Activated naive CD8-positive, alpha-beta T cell treated with anti-CD3 and anti-CD28 coated beads, Interleukin-2, amount 10 ng/mL, durations not matched to agents 7 days and 5 days (primary cell): ENCODE data around the gene VSIR. TPM values are rescaled to one million over a fixed set of nuclear protein-coding genes. Genes with fewer than 3 reads are reported as not detected.

Experiments used
- ATAC-seq: fragments of 150-1000 bp; cut with Tn5 transposase; one replicate; pipeline ENCODE4 v1.10.0; 2021; ENCODE audit warnings: low read depth, moderate library complexity
- POLR2A ChIA-PET: fragments of 350-600 bp; sonication (Branson Sonifier 250); formaldehyde crosslinking; loops from one replicate; lab custom pipeline; 2021; ENCODE audit warnings: antibody characterized with exemption; lab: Charles Lee
- DNase-seq: peaks from one replicate; pipeline ENCODE4 v3.0.0; 2021
- H3K27ac Mint-ChIP-seq: one replicate; pipeline ENCODE4 v1.8.0; 2022; ENCODE audit warnings: mild to moderate bottlenecking, mixed read lengths
- H3K27me3 Mint-ChIP-seq: one replicate; pipeline ENCODE4 v1.8.0; 2022; ENCODE audit warnings: mild to moderate bottlenecking, moderate library complexity, mixed read lengths
- H3K36me3 Mint-ChIP-seq: one replicate; pipeline ENCODE4 v1.8.0; 2021; ENCODE audit warnings: mild to moderate bottlenecking, mixed read lengths
- H3K4me1 Mint-ChIP-seq: one replicate; pipeline ENCODE4 v1.8.0; 2021; ENCODE audit warnings: mixed read lengths
- H3K4me3 Mint-ChIP-seq: one replicate; pipeline ENCODE4 v1.8.0; 2022; ENCODE audit warnings: mild to moderate bottlenecking, moderate library complexity, mixed read lengths
- H3K9me3 Mint-ChIP-seq: one replicate; pipeline ENCODE4 v1.8.0; 2021; ENCODE audit warnings: mixed read lengths
- total RNA-seq, 2 experiments: library from RNA; stranded (reverse); gene quantifications; one replicate each; pipeline ENCODE4 v1.2.3, GENCODE V29; 2021

VSIR gene
- total RNA-seq, 2 experiments from 2014 or later = 124 to 125 TPM

DNA sequence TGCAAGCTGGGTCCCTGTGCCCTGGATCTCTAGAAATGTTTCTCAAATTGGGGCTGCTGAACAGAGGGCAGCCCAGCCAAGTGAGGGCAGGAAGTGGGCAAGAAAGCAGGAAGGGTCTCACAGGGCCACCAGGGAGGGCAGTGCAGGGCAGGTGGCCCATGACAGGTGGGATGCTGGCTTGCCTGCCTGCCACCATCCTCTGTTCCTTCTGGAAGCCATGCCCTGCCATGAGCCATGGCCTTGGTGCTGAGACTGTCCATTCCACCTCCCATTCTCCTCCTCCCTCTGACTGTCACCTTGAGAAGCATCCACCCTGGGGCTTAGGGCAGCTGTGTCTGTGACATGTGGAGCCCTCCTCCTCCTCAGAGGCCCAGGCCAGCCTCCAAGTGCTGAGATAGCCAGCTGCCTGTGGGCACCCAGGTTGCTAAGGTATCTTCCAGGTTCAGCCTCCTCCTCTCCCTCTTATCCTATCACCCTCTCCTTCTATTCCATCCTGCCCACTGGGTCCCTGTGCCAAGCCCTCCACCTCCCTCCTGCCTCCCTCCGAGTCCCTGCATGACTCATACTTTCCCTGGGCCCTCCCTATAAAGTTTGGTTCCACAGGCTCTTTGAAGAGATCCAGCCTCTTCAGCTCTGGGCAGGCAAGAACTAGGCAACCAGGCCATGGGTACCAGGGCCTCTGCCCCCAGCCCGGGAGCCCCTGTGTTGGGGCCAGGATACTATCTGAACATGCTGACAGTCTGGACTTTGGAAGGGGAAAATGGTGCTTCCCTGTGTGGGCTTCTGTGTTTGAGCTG, 1.3 kb downstream of the VSIR start:
- H3K4me3 Mint-ChIP-seq = peak overlapping the region; percentile 91
- peaks cover 29% of the 10 kb centered on the region for H3K36me3 Mint-ChIP-seq
- H3K27me3 Mint-ChIP-seq = no peaks in the 10 kb centered on the region
- H3K4me1 Mint-ChIP-seq = peaks cover 70% of the 10 kb centered on the region
- no peak for ATAC-seq
- peak overlapping the region; percentile 89 for H3K27ac Mint-ChIP-seq
- H3K9me3 Mint-ChIP-seq = no peaks in the 10 kb centered on the region
- POLR2A ChIA-PET = interaction anchor here (1.1 to 15.2 kb wide), 13 partner anchors 9 to 79 kb away, joined by 3 to 341 read pairs (median 17); partner anchors contain the start of gene PSAP
- DNase-seq = no peak

DNA sequence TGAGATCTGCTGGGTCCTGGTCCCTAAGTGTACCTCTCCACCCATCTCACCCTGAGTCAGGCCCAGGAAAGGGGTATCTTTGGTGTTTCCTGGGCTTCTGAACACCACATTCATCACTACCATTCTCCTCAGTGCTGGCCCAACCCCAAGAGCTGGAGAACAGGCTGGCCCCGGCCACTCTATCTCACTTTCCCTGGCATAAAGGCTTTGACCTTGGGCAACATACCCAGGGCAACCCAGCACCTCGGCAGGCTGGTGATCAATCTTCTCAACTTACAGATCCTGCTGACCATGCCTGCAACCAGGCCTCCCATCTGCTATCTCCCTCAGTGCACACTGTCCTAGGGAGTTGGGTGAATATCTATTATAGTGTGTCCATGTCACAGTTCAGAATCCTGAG, 2.1 kb downstream of the VSIR start:
- Mint-ChIP-seq H3K27me3 (no peaks in the 10 kb centered on the region), H3K4me3 (peak overlapping the region; percentile 91), H3K9me3 (no peaks in the 10 kb centered on the region), H3K27ac (peak overlapping the region; percentile 89), H3K4me1 (peaks cover 70% of the 10 kb centered on the region), H3K36me3 (peaks cover 36% of the 10 kb centered on the region)
- no peak for DNase-seq
- POLR2A ChIA-PET = interaction anchor here (1.1 to 15.2 kb wide), 6 partner anchors 18 to 75 kb away, joined by 4 to 341 read pairs (median 49); no protein-coding TSS in a partner anchor
- ATAC-seq = no peak

DNA sequence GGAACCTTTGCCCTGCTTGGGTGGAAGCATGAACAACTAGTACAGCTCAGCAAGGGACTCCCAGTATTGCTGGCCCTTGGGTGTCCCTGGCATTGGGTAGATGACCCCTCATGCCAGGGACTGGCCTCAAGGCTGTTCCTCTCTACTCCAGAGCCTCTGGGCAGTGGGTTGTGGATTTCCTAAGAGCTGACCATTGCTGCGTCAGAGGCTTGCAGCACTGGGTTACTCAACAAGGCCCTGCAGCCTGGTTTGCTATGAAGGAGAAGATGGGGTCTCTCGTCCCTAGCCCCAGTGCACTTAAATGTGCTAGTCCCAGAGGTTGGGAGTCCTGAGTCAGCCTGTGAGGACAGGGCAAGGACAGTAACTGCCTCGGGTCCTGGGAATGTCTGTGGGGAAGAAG, 2.5 kb downstream of the VSIR start:
- DNase-seq (no peak), ATAC-seq (no peak)
- Mint-ChIP-seq H3K9me3 (no peaks in the 10 kb centered on the region), H3K27ac (peak overlapping the region; percentile 89), H3K36me3 (peaks cover 36% of the 10 kb centered on the region), H3K27me3 (no peaks in the 10 kb centered on the region), H3K4me1 (peaks cover 68% of the 10 kb centered on the region), H3K4me3 (peak overlapping the region; percentile 91)
- POLR2A ChIA-PET = interaction anchor here (6.0 to 15.2 kb wide), 3 partner anchors 18 to 43 kb away, joined by 71 to 341 read pairs (median 138); no protein-coding TSS in a partner anchor

DNA sequence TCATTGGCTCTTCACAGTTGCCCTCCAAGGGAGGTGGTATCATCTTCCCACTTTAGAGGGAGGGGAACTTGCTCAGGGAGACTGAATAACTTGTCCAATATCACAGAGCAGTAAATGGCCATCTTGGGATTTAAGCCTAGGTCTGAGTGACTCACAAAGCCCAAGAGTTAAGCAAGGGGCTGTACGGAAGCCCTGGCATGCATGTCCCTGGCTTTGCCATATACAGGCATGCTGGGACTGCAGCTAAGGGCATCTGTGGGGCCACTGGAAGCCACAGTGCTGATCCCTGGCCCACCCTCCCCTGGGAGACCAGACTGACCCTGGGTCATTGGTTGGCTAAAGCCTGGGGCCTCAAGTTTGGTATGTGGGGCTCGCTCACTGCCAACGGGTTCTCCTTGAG, 3.1 kb downstream of the VSIR start:
- Mint-ChIP-seq H3K9me3 (no peaks in the 10 kb centered on the region), H3K4me3 (peak overlapping the region; percentile 91), H3K27me3 (no peaks in the 10 kb centered on the region), H3K27ac (peak overlapping the region; percentile 89), H3K36me3 (peaks cover 36% of the 10 kb centered on the region), H3K4me1 (peaks cover 68% of the 10 kb centered on the region)
- ATAC-seq (no peak), DNase-seq (no peak)
- POLR2A ChIA-PET = interaction anchor here (6.0 to 15.2 kb wide), 3 partner anchors 17 to 42 kb away, joined by 71 to 341 read pairs (median 138); no protein-coding TSS in a partner anchor

DNA sequence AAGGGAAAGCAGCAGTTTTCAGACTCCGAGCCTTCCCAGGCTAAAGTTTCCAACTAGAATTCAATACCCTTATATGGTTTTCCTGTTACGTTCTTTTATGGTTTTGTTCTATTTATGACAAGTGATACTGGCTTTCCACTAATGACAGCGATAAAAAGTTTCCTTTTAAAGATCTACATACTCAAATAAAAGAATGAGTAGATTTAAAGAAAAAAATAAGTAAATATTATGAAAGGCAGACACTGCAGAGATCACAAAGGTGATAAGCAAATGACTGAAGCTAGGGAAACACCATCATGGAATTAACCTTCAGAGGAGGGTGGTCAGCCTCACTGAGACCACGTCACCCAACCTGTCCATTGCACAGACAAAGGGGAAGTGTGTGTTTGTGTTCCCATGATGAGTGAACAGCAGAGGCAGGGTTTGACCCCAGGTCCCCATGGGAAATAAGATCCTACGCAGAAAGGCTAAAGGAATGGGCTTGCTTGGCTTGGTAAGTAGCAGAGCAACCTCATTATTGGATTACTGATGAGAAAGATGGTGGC, 4.0 kb downstream of the VSIR start:
- H3K27me3 Mint-ChIP-seq = no peaks in the 10 kb centered on the region

DNA sequence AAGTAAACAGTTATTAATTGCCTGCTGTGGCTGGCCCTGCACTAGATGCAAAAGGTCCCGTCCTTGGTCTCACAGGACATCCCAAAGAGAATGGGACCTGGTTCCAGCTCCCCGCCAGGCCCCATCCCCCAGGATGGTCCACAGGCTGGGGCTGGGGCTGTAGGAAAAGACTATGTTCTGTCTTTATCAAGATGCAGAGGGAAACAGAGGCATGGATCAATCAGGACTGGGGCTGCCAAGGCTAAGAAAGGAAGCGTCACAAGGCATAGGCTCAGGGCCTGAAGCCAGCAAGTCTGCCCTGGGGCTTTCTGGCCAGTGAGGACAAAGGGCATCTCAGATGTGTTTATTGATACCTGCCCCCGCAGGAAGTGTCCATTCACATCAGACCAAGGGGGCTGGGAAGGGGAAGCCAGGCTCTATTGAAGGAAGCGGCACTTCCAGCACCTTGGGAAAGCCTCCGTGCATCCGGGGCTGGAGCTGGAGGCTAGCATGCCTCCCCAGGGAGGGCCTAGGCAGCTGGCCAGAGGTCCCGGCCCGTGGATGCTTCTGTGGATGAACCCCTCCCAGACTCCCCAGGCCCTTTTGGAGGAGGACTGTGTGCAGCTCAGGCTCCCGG, 5.8 kb downstream of the VSIR start:
- Mint-ChIP-seq H3K36me3 (peaks cover 44% of the 10 kb centered on the region), H3K4me3 (peak overlapping the region; percentile 57), H3K4me1 (peaks cover 74% of the 10 kb centered on the region), H3K9me3 (no peaks in the 10 kb centered on the region), H3K27ac (peak overlapping the region; percentile 83), H3K27me3 (no peaks in the 10 kb centered on the region)
- DNase-seq (no peak), ATAC-seq (no peak)
- POLR2A ChIA-PET = interaction anchor here (1.1 to 15.2 kb wide), 4 partner anchors 9 to 61 kb away, joined by 4 to 341 read pairs (median 5); no protein-coding TSS in a partner anchor

More for the DNA sequence above, 4.0 kb downstream of the VSIR start:
- POLR2A ChIA-PET = interaction anchor here (0.7 to 15.2 kb wide), 6 partner anchors 16 to 355 kb away, joined by 3 to 341 read pairs (median 38); no protein-coding TSS in a partner anchor
- ATAC-seq (no peak), DNase-seq (no peak)
- Mint-ChIP-seq H3K9me3 (no peaks in the 10 kb centered on the region), H3K4me3 (peak overlapping the region; percentile 91), H3K36me3 (peaks cover 37% of the 10 kb centered on the region), H3K27ac (peak overlapping the region; percentile 89), H3K4me1 (peaks cover 68% of the 10 kb centered on the region)

DNA sequence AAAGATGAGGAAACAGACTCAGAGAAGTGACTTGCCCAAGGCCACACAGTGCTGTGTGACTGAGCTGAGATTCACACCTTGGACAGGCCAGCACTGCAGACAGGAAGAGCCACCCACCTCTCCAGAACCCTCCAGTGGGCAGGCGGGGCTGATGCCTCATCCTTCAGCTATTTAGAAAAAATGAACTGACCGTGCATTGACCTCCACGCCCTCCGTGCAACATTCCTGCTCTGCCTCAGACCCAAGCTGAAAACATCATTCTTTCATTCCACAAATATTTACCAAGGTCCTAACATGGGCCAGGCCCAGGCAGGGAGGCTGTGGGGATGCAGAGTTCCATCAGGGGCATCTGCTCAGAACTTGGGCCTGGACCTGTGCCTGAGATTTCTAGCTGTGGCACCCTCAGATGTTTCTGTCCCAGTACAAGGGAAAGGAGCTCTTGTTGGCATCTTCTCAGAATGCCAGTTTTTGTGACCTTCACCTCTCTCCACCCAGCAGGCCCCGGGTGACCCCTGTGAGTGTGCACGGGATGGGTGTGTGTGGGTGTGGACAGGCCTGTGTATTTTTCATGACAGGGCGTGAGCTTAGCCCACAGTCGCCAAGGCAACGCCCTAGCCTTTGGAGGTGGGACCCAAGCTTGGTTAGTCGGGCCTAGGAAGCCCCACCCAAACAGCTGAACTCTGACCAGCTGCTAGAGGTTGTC, 6.5 kb downstream of the VSIR start:
- no peaks in the 10 kb centered on the region for H3K27me3 Mint-ChIP-seq
- peak overlapping the region; percentile 57 for H3K4me3 Mint-ChIP-seq
- H3K9me3 Mint-ChIP-seq = no peaks in the 10 kb centered on the region
- peaks cover 75% of the 10 kb centered on the region for H3K4me1 Mint-ChIP-seq
- no peak for DNase-seq
- POLR2A ChIA-PET = interaction anchor here (0.8 to 15.2 kb wide), 3 partner anchors 9 to 39 kb away, joined by 4 to 341 read pairs (median 4); no protein-coding TSS in a partner anchor
- no peak for ATAC-seq
- peak overlapping the region; percentile 83 for H3K27ac Mint-ChIP-seq
- peaks cover 39% of the 10 kb centered on the region for H3K36me3 Mint-ChIP-seq

DNA sequence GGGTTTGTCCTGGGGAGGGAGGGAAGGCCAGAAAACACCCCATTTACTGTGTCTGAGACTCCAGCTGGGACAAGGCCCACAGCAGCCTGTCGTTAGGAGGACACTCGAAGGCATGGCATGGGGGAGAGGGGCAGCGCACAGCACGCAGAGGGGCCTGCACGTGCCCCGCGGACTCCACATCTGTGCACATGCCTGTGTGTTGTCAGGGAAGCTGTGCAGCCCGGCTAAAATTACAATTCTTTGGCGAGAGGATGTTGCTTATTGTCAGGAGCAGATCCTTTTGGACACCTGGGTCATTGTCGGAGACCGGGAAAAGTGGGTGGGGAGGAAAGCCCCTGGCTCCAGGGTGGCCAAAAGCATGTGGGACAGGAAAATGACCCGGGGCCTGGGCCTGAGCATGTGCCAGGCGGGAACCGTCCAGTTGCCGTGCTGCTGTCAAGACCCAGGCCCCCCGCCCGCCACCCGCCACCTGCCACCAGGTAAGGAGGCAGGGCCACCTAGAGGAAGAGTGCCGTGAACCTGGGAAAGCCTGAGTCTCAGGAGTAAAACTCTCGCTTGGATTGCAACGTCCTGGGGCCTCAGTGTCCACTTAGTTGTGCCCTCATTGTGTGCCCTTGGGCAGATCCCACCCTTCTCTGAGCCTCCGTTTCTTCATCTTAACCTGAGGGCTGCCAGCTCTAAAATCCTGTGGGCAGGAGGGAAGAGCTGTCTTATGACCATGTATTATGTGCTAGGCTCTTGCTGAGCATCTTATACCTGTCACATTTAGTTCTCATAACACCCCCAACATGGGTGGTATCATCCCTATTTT, 7.2 kb downstream of the VSIR start:
- peaks cover 39% of the 10 kb centered on the region for H3K36me3 Mint-ChIP-seq
- H3K9me3 Mint-ChIP-seq = no peaks in the 10 kb centered on the region
- POLR2A ChIA-PET = interaction anchor here (0.8 to 15.2 kb wide), 5 partner anchors 7 to 39 kb away, joined by 3 to 341 read pairs (median 4); partner anchors contain the start of gene VSIR
- peak overlapping the region; percentile 83 for H3K27ac Mint-ChIP-seq
- H3K4me3 Mint-ChIP-seq = no peak overlapping the region
- no peaks in the 10 kb centered on the region for H3K27me3 Mint-ChIP-seq
- no peak for ATAC-seq
- peaks cover 72% of the 10 kb centered on the region for H3K4me1 Mint-ChIP-seq
- no peak for DNase-seq

DNA sequence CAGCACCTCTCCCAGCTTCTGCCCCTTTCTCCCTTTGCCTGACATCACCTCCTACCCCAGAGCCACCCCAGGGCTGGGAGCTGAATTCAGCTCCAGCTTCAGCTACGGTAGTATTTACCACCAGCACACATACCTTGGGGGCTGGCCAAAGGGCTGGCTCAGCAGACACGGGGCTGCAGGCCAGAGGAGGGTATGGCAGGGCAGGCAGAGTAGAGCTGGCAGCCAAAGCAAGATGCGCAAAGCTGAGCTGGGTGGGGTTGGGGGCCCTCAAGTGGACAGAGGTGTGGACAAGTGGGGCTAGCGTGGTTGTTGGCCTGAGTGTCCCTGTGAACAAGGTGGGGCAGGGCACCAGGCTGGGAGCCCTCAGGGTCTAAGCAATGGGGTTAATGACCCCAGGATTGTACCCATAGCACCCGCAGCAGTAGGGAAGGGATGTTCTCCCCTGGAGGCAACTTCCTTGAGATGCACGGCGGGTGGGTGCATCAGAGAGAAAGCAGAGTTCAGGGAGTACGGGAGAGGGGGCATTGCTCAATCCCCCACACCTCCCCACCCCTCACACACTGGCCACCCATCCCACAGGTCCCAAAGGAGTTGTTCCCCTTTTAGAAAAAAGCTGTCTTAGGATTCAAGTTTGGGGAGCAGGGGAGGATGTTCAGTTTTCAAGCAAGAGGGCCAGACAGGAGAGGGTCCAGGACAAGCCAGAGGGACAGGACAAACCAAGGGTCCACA, 8.0 kb downstream of the VSIR start:
- ATAC-seq (no peak), DNase-seq (no peak)
- H3K9me3 Mint-ChIP-seq = no peaks in the 10 kb centered on the region
- no peaks in the 10 kb centered on the region for H3K27me3 Mint-ChIP-seq
- peak overlapping the region; percentile 28 for H3K4me3 Mint-ChIP-seq
- POLR2A ChIA-PET = interaction anchor here (1.3 to 15.2 kb wide), 3 partner anchors 8 to 38 kb away, joined by 3 to 341 read pairs (median 12); partner anchors contain the start of gene VSIR
- H3K36me3 Mint-ChIP-seq = peaks cover 41% of the 10 kb centered on the region
- H3K27ac Mint-ChIP-seq = peak overlapping the region; percentile 76
- H3K4me1 Mint-ChIP-seq = peaks cover 72% of the 10 kb centered on the region

DNA sequence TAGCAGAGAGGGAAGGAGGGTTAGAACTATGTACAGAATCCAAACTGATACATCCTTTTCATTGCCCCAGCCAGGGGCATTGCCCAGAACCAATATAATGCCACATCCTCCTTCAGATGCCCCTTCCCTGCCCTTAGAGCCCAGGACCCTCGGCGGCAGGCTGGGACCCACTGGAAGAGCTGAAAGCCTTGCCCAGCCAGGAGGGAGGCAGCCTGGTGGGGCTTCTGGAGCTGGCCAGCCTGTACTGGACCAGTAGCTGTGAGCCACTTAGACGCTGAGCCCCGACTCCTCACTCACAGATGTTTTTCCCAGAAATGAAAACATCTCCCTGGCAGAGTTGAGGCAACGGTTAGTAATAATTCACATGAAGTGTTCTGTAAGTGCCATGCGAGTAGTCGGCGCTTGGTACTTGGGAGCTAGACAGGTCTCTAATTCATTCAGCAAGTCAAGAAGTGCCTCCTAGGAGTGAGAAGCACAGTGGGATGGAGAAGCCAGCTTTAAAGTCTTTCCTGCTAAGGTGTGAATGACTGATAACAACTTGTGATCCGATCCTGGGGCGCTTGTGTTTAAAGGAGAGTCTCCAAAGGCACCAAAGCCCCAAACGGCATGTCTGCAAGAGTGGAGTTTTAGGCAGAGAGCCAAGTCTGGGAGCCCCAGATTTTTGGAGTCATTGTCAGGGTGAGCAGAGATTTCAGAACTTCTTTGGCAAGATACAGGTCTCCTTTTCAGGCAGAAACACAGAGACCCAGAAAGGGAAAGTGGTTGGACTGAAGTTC, 9.8 kb downstream of the VSIR start:
- Mint-ChIP-seq H3K9me3 (no peaks in the 10 kb centered on the region), H3K36me3 (peaks cover 35% of the 10 kb centered on the region), H3K27ac (peak overlapping the region; percentile 80), H3K4me1 (peaks cover 62% of the 10 kb centered on the region), H3K27me3 (no peaks in the 10 kb centered on the region), H3K4me3 (no peak overlapping the region)
- DNase-seq (no peak), ATAC-seq (no peak)
- POLR2A ChIA-PET = interaction anchor here (1.4 to 15.2 kb wide), 4 partner anchors 10 to 36 kb away, joined by 3 to 341 read pairs (median 11); partner anchors contain the start of gene VSIR

DNA sequence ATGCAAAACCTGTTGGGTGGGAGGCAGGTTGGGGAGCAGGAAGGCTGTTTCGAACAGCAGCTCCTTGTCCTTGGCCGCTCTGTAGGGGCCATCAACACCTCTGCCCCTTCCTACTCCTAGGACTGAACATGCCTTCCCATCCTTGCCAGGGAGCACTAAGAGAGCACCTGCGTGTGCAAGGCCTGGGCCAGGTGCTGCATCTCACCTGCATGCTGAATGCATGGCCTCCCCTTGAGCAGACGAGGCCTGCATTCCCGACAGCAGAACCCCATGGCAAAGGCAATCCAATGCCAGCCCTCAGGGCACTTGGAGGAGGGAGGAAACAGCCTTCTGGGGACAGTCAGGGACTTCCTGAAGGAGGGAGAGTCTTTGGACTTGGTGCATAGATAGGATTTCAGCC, 11.0 kb downstream of the VSIR start:
- H3K4me1 Mint-ChIP-seq = peaks cover 64% of the 10 kb centered on the region
- POLR2A ChIA-PET = interaction anchor here (1.4 to 15.2 kb wide), 3 partner anchors 9 to 20 kb away, joined by 3 to 341 read pairs (median 10); partner anchors contain the start of gene VSIR
- H3K4me3 Mint-ChIP-seq = no peak overlapping the region

More for the DNA sequence above, 11.0 kb downstream of the VSIR start:
- no peaks in the 10 kb centered on the region for H3K9me3 Mint-ChIP-seq
- peaks cover 34% of the 10 kb centered on the region for H3K36me3 Mint-ChIP-seq
- ATAC-seq (no peak), DNase-seq (no peak)
- H3K27ac Mint-ChIP-seq = peak overlapping the region; percentile 61
- H3K27me3 Mint-ChIP-seq = no peaks in the 10 kb centered on the region
